Measurements from ENCODE around the gene GABRE. TPM values are rescaled to one million over a fixed set of nuclear protein-coding genes. Genes with fewer than 3 reads are reported as not detected.

GABRE gene
- total and polyA plus RNA-seq, 2 of the 13 experiments (the other 11 are each of a cell fraction or from before 2014, with no cell fraction given), result 12.2 to 66.2 TPM

DNA sequence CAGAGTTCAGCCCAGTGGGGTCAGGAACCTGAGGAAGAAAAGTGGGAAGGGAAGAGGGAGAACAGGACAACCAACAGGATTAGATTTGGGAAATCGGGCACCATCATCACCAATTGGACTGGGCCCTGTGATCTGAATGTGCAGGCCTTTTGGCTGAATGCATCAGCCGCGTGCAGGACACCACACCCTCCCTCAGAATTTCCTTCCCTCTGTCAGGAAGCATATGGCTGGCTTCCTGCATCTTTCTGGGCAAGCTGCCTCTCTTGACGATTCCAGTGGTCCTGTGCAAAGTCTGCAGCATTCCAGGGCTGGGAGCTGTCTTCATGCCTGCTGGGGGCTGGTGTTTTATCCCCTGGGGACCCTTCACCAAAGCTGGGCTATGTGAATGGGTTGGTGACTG, 45.4 kb downstream of the GABRE start:
- no TSS peak for BruUV-seq (replicated peaks)
- CTCF ChIA-PET (ENCODE audit: low intra/inter-chr PET ratio, low total read pairs), result no interaction called here

More for the DNA sequence above, 45.4 kb downstream of the GABRE start:
- no peak overlapping the region for H2AFZ ChIP-seq (ENCODE audit: low read length)
- POLR2A ChIA-PET, result no interaction called here
- no peak overlapping the region for H3K4me3 ChIP-seq (replicated peaks in 1 of 3; ENCODE audit: insufficient read depth in 1 of 3, low read depth in 2 of 3, low read length in 3 of 3)
- H3K79me2 ChIP-seq (ENCODE audit: insufficient read depth, low read length), result no peaks in the 10 kb centered on the region
- no peak overlapping the region for H3K9ac ChIP-seq (ENCODE audit: insufficient read depth, low read depth, low read length)
- H3K36me3 ChIP-seq (replicated peaks in 1 of 2; ENCODE audit: control insufficient read depth in 1 of 2, insufficient read depth in 2 of 2, low read length in 2 of 2), result no peaks in the 10 kb centered on the region
- 0 out of 5 replicates have a peak, but pooled peaks cover 0 to 4% of the 10 kb centered on the region in 2 experiments for H3K27me3 ChIP-seq (ENCODE audit: control insufficient read depth in 1 of 2, insufficient read depth in 2 of 2, low read length in 2 of 2)
- H3K4me2 ChIP-seq (ENCODE audit: low read depth, low read length), result no peak overlapping the region
- WGBS (ENCODE audit: low lambda C conversion rate), result 0% methylated on average over 1 of the region's 4 CpGs
- intact Hi-C loops (cut with micrococcal nuclease; ENCODE audit: unreplicated experiment) (no loop called here), in situ Hi-C loops (cut with HindIII; ENCODE audit: extremely low pct_ligation_motif_present, low pct_unique_long_range_greater_than_20kb) (no loop called here)
- H4K20me1 ChIP-seq (ENCODE audit: insufficient read depth, low read length), result no peaks in the 10 kb centered on the region
- no peak overlapping the region for H3K27ac ChIP-seq (ENCODE audit: extremely low read length, insufficient read depth, low read length)
- H3K9me3 ChIP-seq (ENCODE audit: low read length), result no peaks in the 10 kb centered on the region
- no peaks in the 10 kb centered on the region for H3K4me1 ChIP-seq (ENCODE audit: insufficient read depth, low read length)
- TF ChIP-seq ATAD3A (CRISPR knock-in tag; IDR thresholded peaks at IDR 0.05), result no peak
- TF ChIP-seq, protein P1, sequence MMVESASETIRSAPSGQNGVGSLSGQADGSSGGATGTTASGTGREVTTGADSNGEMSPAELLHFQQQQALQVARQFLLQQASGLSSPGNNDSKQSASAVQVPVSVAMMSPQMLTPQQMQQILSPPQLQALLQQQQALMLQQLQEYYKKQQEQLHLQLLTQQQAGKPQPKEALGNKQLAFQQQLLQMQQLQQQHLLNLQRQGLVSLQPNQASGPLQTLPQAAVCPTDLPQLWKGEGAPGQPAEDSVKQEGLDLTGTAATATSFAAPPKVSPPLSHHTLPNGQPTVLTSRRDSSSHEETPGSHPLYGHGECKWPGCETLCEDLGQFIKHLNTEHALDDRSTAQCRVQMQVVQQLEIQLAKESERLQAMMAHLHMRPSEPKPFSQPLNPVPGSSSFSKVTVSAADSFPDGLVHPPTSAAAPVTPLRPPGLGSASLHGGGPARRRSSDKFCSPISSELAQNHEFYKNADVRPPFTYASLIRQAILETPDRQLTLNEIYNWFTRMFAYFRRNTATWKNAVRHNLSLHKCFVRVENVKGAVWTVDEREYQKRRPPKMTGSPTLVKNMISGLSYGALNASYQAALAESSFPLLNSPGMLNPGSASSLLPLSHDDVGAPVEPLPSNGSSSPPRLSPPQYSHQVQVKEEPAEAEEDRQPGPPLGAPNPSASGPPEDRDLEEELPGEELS (CRISPR knock-in tag; IDR thresholded peaks at IDR 0.05), result no peak
- no peak for TF ChIP-seq RELA (CRISPR knock-in tag; IDR thresholded peaks at IDR 0.05)
- TF ChIP-seq SP2 (CRISPR knock-in tag; IDR thresholded peaks at IDR 0.05), result no peak
- no peak for TF ChIP-seq SIX1 (CRISPR knock-in tag; IDR thresholded peaks at IDR 0.05; ENCODE audit: borderline replicate concordance)
- no peak for TF ChIP-seq PCBP1 (IDR thresholded peaks at IDR 0.05; ENCODE audit: borderline replicate concordance, low read depth, low read length)
- TF ChIP-seq, protein P2, sequence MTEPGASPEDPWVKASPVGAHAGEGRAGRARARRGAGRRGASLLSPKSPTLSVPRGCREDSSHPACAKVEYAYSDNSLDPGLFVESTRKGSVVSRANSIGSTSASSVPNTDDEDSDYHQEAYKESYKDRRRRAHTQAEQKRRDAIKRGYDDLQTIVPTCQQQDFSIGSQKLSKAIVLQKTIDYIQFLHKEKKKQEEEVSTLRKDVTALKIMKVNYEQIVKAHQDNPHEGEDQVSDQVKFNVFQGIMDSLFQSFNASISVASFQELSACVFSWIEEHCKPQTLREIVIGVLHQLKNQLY (CRISPR knock-in tag; IDR thresholded peaks at IDR 0.05), result no peak
- no peak for TF ChIP-seq MBD4 (IDR thresholded peaks at IDR 0.05; ENCODE audit: borderline replicate concordance, low read length)
- TF ChIP-seq SP140L (CRISPR knock-in tag; IDR thresholded peaks at IDR 0.05; ENCODE audit: borderline replicate concordance), result no peak
- TF ChIP-seq, protein P3, sequence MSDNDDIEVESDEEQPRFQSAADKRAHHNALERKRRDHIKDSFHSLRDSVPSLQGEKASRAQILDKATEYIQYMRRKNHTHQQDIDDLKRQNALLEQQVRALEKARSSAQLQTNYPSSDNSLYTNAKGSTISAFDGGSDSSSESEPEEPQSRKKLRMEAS (IDR thresholded peaks at IDR 0.05), result no peak
- TF ChIP-seq NFKB2 (CRISPR knock-in tag; IDR thresholded peaks at IDR 0.05; ENCODE audit: borderline replicate concordance), result no peak
- TF ChIP-seq, protein P4, sequence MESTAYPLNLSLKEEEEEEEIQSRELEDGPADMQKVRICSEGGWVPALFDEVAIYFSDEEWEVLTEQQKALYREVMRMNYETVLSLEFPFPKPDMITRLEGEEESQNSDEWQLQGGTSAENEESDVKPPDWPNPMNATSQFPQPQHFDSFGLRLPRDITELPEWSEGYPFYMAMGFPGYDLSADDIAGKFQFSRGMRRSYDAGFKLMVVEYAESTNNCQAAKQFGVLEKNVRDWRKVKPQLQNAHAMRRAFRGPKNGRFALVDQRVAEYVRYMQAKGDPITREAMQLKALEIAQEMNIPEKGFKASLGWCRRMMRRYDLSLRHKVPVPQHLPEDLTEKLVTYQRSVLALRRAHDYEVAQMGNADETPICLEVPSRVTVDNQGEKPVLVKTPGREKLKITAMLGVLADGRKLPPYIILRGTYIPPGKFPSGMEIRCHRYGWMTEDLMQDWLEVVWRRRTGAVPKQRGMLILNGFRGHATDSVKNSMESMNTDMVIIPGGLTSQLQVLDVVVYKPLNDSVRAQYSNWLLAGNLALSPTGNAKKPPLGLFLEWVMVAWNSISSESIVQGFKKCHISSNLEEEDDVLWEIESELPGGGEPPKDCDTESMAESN (CRISPR knock-in tag; conservative IDR thresholded peaks at IDR 0.05), result no peak
- no peak for TF ChIP-seq TAF1 (CRISPR knock-in tag; IDR thresholded peaks at IDR 0.05)
- TF ChIP-seq, protein P5, sequence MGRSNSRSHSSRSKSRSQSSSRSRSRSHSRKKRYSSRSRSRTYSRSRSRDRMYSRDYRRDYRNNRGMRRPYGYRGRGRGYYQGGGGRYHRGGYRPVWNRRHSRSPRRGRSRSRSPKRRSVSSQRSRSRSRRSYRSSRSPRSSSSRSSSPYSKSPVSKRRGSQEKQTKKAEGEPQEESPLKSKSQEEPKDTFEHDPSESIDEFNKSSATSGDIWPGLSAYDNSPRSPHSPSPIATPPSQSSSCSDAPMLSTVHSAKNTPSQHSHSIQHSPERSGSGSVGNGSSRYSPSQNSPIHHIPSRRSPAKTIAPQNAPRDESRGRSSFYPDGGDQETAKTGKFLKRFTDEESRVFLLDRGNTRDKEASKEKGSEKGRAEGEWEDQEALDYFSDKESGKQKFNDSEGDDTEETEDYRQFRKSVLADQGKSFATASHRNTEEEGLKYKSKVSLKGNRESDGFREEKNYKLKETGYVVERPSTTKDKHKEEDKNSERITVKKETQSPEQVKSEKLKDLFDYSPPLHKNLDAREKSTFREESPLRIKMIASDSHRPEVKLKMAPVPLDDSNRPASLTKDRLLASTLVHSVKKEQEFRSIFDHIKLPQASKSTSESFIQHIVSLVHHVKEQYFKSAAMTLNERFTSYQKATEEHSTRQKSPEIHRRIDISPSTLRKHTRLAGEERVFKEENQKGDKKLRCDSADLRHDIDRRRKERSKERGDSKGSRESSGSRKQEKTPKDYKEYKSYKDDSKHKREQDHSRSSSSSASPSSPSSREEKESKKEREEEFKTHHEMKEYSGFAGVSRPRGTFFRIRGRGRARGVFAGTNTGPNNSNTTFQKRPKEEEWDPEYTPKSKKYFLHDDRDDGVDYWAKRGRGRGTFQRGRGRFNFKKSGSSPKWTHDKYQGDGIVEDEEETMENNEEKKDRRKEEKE (IDR thresholded peaks at IDR 0.05), result no peak
- ATAC-seq (no peak), DNase-seq (ENCODE audit: low spot score) (no peak), FAIRE-seq (no peak)

Measured in HepG2 (cell line).